Measurements from ENCODE around the gene BTBD16. TPM values are rescaled to one million over a fixed set of nuclear protein-coding genes. Genes with fewer than 3 reads are reported as not detected.

The BTBD16 gene
- total RNA-seq, result not detected

GRCh38 chr10:122271076-122271475, at the start of gene BTBD16:
Gene BTBD16, plus strand, starts transcription at chr10:122271296. Its CDS starts 3,786 bp downstream, at chr10:122275082.

GRCh38 chr10:122374237-122374858, 103.3 kb downstream of the BTBD16 start, which contains the start of gene PLEKHA1:
Gene PLEKHA1, plus strand, starts transcription at chr10:122374708. Its CDS starts 18,493 bp downstream, at chr10:122393201.

Small RNAs within 50 kb of the gene (small RNA-seq; reads per million reads assigned to genes)
- gene RNU6-728P, result not detected

Other genes with a start within 250 kb of the BTBD16 start
- gene PLEKHA1, start 103.4 kb downstream of the BTBD16 start, total RNA-seq, result 56.5 TPM
- gene ARMS2, start 183.4 kb downstream of the BTBD16 start, total RNA-seq, result not detected
- gene HTRA1, start 190.3 kb downstream of the BTBD16 start, total RNA-seq, result 64.1 TPM

Measured in diencephalon (tissue), 1 donor.